ENCODE results near the gene PHEX. TPM values are rescaled to one million over a fixed set of nuclear protein-coding genes. Genes with fewer than 3 reads are reported as not detected.

Gene PHEX
- total RNA-seq, 1 experiment from 2014 or later: 0.04 TPM

DNA sequence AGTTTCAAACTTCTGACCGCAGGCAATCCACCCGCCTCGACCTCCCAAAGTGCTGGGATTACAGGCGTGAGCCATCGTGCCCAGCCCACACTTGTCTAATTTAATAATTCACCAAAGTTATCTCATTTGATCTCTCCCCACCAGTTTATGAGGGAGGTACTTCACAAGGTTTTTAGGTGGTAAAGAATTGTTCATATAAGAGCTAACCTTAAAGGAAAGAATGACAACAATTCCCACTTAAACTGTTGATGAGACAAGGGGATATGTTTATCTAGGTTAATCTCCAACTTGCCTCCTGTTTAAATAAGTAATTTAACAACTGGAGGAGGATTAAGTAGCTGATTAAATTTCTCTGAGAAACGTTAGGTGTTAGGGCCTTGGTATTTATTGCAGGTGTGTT, 123.0 kb downstream of the PHEX start:
- H3K4me1 Mint-ChIP-seq: no peaks in the 10 kb centered on the region
- POLR2A ChIA-PET: no interaction called here
- H3K36me3 Mint-ChIP-seq: no peaks in the 10 kb centered on the region
- no peaks in the 10 kb centered on the region for H3K9me3 Mint-ChIP-seq
- TF ChIP-seq ZNF396 (CRISPR knock-in tag; IDR thresholded peaks at IDR 0.05; ENCODE audit: borderline replicate concordance): no peak
- TF ChIP-seq, protein P1, sequence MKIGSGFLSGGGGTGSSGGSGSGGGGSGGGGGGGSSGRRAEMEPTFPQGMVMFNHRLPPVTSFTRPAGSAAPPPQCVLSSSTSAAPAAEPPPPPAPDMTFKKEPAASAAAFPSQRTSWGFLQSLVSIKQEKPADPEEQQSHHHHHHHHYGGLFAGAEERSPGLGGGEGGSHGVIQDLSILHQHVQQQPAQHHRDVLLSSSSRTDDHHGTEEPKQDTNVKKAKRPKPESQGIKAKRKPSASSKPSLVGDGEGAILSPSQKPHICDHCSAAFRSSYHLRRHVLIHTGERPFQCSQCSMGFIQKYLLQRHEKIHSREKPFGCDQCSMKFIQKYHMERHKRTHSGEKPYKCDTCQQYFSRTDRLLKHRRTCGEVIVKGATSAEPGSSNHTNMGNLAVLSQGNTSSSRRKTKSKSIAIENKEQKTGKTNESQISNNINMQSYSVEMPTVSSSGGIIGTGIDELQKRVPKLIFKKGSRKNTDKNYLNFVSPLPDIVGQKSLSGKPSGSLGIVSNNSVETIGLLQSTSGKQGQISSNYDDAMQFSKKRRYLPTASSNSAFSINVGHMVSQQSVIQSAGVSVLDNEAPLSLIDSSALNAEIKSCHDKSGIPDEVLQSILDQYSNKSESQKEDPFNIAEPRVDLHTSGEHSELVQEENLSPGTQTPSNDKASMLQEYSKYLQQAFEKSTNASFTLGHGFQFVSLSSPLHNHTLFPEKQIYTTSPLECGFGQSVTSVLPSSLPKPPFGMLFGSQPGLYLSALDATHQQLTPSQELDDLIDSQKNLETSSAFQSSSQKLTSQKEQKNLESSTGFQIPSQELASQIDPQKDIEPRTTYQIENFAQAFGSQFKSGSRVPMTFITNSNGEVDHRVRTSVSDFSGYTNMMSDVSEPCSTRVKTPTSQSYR (CRISPR knock-in tag; IDR thresholded peaks at IDR 0.05): no peak
- TF ChIP-seq ATF1 (CRISPR knock-in tag; IDR thresholded peaks at IDR 0.05): no peak
- no peak for TF ChIP-seq ZNF317 (CRISPR knock-in tag; IDR thresholded peaks at IDR 0.05; ENCODE audit: borderline replicate concordance, low read depth)
- no peak for TF ChIP-seq PRRX2 (CRISPR knock-in tag; IDR thresholded peaks at IDR 0.05)
- no peak for TF ChIP-seq ZNF263 (CRISPR knock-in tag; IDR thresholded peaks at IDR 0.05; ENCODE audit: low read depth)
- TF ChIP-seq, protein P2, sequence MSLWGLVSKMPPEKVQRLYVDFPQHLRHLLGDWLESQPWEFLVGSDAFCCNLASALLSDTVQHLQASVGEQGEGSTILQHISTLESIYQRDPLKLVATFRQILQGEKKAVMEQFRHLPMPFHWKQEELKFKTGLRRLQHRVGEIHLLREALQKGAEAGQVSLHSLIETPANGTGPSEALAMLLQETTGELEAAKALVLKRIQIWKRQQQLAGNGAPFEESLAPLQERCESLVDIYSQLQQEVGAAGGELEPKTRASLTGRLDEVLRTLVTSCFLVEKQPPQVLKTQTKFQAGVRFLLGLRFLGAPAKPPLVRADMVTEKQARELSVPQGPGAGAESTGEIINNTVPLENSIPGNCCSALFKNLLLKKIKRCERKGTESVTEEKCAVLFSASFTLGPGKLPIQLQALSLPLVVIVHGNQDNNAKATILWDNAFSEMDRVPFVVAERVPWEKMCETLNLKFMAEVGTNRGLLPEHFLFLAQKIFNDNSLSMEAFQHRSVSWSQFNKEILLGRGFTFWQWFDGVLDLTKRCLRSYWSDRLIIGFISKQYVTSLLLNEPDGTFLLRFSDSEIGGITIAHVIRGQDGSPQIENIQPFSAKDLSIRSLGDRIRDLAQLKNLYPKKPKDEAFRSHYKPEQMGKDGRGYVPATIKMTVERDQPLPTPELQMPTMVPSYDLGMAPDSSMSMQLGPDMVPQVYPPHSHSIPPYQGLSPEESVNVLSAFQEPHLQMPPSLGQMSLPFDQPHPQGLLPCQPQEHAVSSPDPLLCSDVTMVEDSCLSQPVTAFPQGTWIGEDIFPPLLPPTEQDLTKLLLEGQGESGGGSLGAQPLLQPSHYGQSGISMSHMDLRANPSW (CRISPR knock-in tag; conservative IDR thresholded peaks at IDR 0.05; ENCODE audit: low read depth): no peak
- TF ChIP-seq SOX15 (CRISPR knock-in tag; IDR thresholded peaks at IDR 0.05): no peak
- TF ChIP-seq, protein P3, sequence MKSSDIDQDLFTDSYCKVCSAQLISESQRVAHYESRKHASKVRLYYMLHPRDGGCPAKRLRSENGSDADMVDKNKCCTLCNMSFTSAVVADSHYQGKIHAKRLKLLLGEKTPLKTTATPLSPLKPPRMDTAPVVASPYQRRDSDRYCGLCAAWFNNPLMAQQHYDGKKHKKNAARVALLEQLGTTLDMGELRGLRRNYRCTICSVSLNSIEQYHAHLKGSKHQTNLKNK (CRISPR knock-in tag; IDR thresholded peaks at IDR 0.05): no peak
- TF ChIP-seq CREB1 (CRISPR knock-in tag; IDR thresholded peaks at IDR 0.05): no peak
- TF ChIP-seq, protein P4, sequence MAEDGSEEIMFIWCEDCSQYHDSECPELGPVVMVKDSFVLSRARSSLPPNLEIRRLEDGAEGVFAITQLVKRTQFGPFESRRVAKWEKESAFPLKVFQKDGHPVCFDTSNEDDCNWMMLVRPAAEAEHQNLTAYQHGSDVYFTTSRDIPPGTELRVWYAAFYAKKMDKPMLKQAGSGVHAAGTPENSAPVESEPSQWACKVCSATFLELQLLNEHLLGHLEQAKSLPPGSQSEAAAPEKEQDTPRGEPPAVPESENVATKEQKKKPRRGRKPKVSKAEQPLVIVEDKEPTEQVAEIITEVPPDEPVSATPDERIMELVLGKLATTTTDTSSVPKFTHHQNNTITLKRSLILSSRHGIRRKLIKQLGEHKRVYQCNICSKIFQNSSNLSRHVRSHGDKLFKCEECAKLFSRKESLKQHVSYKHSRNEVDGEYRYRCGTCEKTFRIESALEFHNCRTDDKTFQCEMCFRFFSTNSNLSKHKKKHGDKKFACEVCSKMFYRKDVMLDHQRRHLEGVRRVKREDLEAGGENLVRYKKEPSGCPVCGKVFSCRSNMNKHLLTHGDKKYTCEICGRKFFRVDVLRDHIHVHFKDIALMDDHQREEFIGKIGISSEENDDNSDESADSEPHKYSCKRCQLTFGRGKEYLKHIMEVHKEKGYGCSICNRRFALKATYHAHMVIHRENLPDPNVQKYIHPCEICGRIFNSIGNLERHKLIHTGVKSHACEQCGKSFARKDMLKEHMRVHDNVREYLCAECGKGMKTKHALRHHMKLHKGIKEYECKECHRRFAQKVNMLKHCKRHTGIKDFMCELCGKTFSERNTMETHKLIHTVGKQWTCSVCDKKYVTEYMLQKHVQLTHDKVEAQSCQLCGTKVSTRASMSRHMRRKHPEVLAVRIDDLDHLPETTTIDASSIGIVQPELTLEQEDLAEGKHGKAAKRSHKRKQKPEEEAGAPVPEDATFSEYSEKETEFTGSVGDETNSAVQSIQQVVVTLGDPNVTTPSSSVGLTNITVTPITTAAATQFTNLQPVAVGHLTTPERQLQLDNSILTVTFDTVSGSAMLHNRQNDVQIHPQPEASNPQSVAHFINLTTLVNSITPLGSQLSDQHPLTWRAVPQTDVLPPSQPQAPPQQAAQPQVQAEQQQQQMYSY (CRISPR knock-in tag; IDR thresholded peaks at IDR 0.05): no peak
- TF ChIP-seq, protein P5, sequence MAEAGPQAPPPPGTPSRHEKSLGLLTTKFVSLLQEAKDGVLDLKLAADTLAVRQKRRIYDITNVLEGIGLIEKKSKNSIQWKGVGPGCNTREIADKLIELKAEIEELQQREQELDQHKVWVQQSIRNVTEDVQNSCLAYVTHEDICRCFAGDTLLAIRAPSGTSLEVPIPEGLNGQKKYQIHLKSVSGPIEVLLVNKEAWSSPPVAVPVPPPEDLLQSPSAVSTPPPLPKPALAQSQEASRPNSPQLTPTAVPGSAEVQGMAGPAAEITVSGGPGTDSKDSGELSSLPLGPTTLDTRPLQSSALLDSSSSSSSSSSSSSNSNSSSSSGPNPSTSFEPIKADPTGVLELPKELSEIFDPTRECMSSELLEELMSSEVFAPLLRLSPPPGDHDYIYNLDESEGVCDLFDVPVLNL (CRISPR knock-in tag; IDR thresholded peaks at IDR 0.05; ENCODE audit: borderline replicate concordance, low read depth): no peak
- H3K4me3 Mint-ChIP-seq: no peak overlapping the region
- no peak for DNase-seq (ENCODE audit: low spot score)
- no peaks in the 10 kb centered on the region for H3K27me3 Mint-ChIP-seq (ENCODE audit: low read depth)
- no peak for ATAC-seq
- CTCF ChIA-PET: no interaction called here
- no peak overlapping the region for H3K27ac Mint-ChIP-seq

DNA sequence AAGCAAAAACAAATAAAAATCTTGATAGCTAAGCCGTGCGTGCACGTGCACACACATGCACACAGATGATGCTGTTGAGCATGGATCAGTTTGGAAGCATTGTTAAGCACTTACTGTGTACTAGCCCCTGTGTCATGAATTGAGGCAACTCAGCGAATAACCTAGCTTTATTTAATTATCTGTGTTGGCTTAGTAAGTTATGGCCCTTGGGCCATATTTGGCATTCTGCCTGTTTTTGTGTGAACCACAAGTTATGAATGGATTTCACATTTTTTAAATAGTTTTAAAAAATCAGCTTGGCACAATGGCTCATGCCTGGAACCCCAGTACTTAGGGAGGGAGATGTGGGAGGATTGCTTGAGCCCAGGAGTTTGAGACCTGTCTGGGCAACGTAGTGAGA, 126.9 kb downstream of the PHEX start:
- no peaks in the 10 kb centered on the region for H3K9me3 Mint-ChIP-seq
- H3K4me1 Mint-ChIP-seq: no peaks in the 10 kb centered on the region
- ChIA-PET POLR2A (no interaction called here), CTCF (interaction anchor here (1.5 kb wide), 1 partner anchor 174 kb away, joined by 6 read pairs; no protein-coding TSS in a partner anchor)
- H3K27me3 Mint-ChIP-seq (ENCODE audit: low read depth): no peaks in the 10 kb centered on the region
- H3K4me3 Mint-ChIP-seq: no peak overlapping the region
- H3K36me3 Mint-ChIP-seq: no peaks in the 10 kb centered on the region
- H3K27ac Mint-ChIP-seq: no peak overlapping the region
- DNase-seq (ENCODE audit: low spot score) (no peak), ATAC-seq (no peak)
- TF ChIP-seq, protein P3 (CRISPR knock-in tag; IDR thresholded peaks at IDR 0.05): no peak
- TF ChIP-seq, protein P6, sequence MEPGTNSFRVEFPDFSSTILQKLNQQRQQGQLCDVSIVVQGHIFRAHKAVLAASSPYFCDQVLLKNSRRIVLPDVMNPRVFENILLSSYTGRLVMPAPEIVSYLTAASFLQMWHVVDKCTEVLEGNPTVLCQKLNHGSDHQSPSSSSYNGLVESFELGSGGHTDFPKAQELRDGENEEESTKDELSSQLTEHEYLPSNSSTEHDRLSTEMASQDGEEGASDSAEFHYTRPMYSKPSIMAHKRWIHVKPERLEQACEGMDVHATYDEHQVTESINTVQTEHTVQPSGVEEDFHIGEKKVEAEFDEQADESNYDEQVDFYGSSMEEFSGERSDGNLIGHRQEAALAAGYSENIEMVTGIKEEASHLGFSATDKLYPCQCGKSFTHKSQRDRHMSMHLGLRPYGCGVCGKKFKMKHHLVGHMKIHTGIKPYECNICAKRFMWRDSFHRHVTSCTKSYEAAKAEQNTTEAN (CRISPR knock-in tag; IDR thresholded peaks at IDR 0.05): no peak
- TF ChIP-seq FOXP1 (CRISPR knock-in tag; IDR thresholded peaks at IDR 0.05; ENCODE audit: borderline replicate concordance) (no peak), OVOL2 (CRISPR knock-in tag; IDR thresholded peaks at IDR 0.05; ENCODE audit: borderline replicate concordance) (no peak), ZNF317 (CRISPR knock-in tag; IDR thresholded peaks at IDR 0.05; ENCODE audit: borderline replicate concordance, low read depth) (no peak), PRRX2 (CRISPR knock-in tag; IDR thresholded peaks at IDR 0.05) (no peak), FOXK1 (CRISPR knock-in tag; IDR thresholded peaks at IDR 0.05) (no peak), ZNF138 (CRISPR knock-in tag; conservative IDR thresholded peaks at IDR 0.05) (no peak), SMAD3 (CRISPR knock-in tag; IDR thresholded peaks at IDR 0.05; ENCODE audit: borderline replicate concordance) (no peak)
- TF ChIP-seq, protein P7, sequence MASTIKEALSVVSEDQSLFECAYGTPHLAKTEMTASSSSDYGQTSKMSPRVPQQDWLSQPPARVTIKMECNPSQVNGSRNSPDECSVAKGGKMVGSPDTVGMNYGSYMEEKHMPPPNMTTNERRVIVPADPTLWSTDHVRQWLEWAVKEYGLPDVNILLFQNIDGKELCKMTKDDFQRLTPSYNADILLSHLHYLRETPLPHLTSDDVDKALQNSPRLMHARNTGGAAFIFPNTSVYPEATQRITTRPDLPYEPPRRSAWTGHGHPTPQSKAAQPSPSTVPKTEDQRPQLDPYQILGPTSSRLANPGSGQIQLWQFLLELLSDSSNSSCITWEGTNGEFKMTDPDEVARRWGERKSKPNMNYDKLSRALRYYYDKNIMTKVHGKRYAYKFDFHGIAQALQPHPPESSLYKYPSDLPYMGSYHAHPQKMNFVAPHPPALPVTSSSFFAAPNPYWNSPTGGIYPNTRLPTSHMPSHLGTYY (CRISPR knock-in tag; IDR thresholded peaks at IDR 0.05): no peak
